Fibroblast of the aortic adventitia (primary cell): ENCODE data around the gene CHST4. TPM values are rescaled to one million over a fixed set of nuclear protein-coding genes. Genes with fewer than 3 reads are reported as not detected.
"Not testable (repeated sequence)": the region's sequence is repeated elsewhere in the genome, so short reads cannot be mapped to it uniquely, and the experiment has no call there.

Experiments
- DNase-seq: peaks from one replicate; pipeline ENCODE4 v3.0.0-alpha.2; 2010; ENCODE audit warnings: low read depth
- H3K4me3 ChIP-seq: 2 replicates; pipeline ENCODE4 v1.5.1; 2011; ENCODE audit warnings: low read depth, mild to moderate bottlenecking, control low read depth, low read length, moderate library complexity
- CTCF ChIP-seq: IDR thresholded peaks from 2 replicates; pipeline ENCODE4 v1.5.1; 2011; ENCODE audit warnings: mild to moderate bottlenecking, low read length, control low read depth, inconsistent platforms; ENCODE audit not compliant: insufficient read depth
- total RNA-seq: library from RNA; depleted of rRNA; stranded (reverse); fragments of >200 nt; gene quantifications from 2 replicates; pipeline ENCODE4 v1.2.3, GENCODE V29; 2012; ENCODE audit warnings: low replicate concordance

Gene CHST4
- total RNA-seq, 1 donor, result not detected

GRCh38 chr16:71557299-71557698 is 31.1 kb downstream of the CHST4 start:
- H3K4me3 ChIP-seq, result no peak overlapping the region
- no peak for TF ChIP-seq CTCF
- DNase-seq, result no peak

- no peak for TF ChIP-seq CTCF
- no peak overlapping the region for H3K4me3 ChIP-seq
- DNase-seq, result no peak
These were observed 31.8 kb downstream of the CHST4 start for GRCh38 chr16:71557954-71558582.

GRCh38 chr16:71559855-71560254 is 33.6 kb downstream of the CHST4 start:
- no peak for DNase-seq
- no peak for TF ChIP-seq CTCF
- no peak overlapping the region for H3K4me3 ChIP-seq

GRCh38 chr16:71561886-71562285 is 35.7 kb downstream of the CHST4 start:
- not testable (repeated sequence) for H3K4me3 ChIP-seq, DNase-seq

- H3K4me3 ChIP-seq, result no peak overlapping the region
- no peak for TF ChIP-seq CTCF
- no peak for DNase-seq
These were observed 36.3 kb downstream of the CHST4 start for GRCh38 chr16:71562552-71562951.

GRCh38 chr16:71564335-71564967 is 38.2 kb downstream of the CHST4 start:
- no peak for DNase-seq
- no peak for TF ChIP-seq CTCF
- H3K4me3 ChIP-seq, result peak overlapping the region; percentile 84

GRCh38 chr16:71565812-71566700 is 39.8 kb downstream of the CHST4 start:
- no peak overlapping the region for H3K4me3 ChIP-seq
- no peak for TF ChIP-seq CTCF
- DNase-seq, result no peak
